ENCODE measurements around the gene RPS6KA6.
"Not testable (repeated sequence)": the region's sequence is repeated elsewhere in the genome, so short reads cannot be mapped to it uniquely, and the experiment has no call there.

RPS6KA6 gene

DNA sequence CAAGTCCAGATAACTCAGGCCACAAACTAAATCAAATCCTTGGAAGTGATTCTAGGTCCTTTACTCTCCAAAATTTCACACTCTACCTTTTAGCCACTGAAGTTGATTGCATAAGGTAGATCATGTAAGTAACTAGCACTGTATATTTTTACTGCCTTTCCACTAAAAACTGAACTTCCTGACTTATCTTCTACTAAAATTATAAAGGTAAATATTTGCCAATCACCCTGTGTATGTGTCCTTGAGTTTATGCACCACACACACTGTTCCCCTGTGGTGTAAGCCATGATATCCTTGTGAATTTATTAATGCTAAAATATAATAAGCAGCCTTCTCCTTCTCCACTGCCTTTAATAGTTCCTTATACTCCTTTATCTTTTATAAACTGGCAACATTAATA, 25.6 kb downstream of the RPS6KA6 start:
- no peak for DNase-seq (ENCODE audit: low read depth)

DNA sequence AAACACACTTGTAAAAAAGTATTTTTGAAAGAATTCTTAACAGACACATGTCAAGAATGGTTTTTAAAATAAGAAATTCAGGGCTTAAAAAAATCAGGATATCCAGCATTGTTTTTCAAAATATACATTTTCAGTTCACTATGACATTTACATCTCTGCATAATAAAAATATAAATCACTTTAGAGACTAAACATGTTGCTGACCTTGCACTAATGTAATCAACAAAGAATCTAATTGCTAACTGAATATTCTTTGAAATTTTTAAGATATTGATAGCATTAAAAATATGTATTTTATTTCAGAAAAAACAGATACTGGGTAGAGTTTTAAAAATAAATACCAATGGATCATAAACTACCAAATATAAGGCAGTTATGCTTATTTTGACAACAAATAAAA, 26.4 kb downstream of the RPS6KA6 start:
- no peak for DNase-seq (ENCODE audit: low read depth)

DNA sequence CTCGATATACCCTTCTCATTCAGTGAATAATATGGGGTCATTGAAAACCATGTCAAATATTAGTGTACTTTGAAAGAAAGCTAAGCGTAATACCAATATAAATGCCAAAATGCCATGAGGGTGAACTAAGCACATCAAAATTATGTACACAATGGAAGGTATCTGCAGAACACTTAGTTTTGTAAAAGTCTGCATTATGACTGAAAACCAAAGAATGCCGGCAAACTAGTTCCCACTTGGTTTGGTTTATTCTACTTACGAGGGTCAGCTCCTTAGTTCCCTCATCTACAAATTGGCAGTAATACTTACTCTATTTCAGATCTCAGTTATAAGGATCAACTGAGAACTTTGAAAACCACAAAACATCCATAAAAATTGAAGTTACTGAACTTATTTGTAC, 27.3 kb downstream of the RPS6KA6 start:
- no peak for DNase-seq (ENCODE audit: low read depth)

DNA sequence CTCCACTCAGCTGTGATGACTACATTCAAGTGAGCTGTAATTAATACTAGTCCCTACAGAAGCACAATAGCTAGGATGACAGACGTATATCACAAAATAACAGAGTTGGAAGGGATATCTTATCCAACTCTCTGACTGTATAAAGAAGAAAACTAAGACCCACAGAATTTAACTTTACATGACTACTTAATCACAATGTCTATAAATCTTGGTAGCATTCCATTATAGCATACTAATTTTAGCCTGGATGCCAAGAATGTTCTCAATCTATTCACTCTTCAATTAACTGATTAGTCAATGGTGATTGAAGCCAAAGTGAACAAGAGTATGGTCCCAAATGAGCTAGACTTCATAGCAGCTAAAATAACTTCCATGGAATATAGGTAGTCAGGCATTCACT, 31.2 kb downstream of the RPS6KA6 start:
- no peak for DNase-seq (ENCODE audit: low read depth)

DNA sequence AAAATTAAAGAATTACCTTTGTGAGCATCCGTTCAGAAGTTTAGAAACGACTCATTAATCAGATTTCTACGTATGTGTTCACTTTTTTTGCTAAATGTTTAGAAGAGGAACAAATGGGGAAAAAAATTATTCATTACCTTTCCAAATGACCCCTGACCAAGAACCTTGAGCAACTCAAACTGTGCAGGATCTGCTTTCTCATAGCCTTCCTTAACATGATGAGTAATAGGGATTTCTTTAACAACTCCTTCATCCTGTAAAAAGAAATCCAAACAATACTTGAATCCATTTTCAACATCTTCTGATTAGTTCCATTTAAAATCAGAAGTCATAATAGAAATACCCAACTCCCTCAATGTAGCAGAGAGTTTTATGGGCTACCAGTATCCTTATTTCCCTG, 32.1 kb downstream of the RPS6KA6 start:
- no peak for DNase-seq (ENCODE audit: low read depth)

DNA sequence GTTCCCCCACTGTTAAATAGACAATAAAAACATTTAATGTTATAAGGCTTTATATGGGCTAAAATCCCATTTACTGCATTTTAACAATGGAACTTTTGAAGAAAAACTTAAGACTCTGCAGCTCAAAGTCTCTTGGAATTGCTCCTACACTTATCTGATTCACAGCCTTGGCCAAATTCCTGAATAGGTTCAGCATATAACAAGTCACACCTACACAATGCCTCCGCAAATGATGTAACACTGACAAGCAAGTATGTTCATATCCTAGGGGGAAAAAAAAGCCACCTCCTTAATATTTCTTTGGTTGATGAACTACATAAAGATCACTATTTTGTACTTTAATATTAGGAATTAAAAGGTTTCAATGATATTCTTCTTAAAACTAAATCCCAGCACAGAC, 34.5 kb downstream of the RPS6KA6 start:
- no peak for DNase-seq (ENCODE audit: low read depth)

DNA sequence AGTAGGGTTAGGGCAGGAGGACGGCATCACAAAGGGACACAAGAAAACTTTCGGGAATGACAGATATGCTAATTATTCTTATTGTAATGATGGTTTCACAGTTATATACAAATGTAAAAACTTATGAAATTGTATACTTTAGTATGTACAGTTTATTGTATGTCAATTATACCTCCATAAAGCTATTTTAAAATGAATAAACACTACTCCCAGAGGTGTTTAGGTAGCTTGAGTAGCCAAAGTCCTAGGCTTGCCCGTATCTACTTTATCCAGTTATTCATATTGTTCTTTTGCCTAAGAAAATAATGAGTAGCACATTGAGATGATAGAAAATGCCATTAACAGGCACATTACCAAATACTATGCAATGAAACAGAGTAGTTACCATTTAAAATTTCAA, 43.0 kb downstream of the RPS6KA6 start:
- no peak for DNase-seq (ENCODE audit: low read depth)

DNA sequence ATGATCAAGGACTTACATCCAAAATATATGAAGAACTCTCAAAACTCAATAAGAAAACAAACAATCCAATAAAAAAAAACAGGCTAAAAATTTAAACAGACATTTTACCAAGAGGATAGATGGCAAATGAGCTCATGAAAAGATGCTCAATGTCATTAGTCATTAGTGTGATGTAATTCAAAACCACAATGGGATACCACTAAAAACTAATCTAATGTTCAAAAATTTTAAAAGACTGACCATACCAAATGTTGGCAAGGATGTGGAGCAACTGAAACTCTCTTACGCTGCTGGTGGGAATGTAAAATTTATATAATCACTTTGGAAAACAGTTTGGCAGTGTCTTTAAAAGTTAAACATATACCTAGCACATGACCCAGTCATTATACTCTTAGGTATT, 43.7 kb downstream of the RPS6KA6 start:
- no peak for DNase-seq (ENCODE audit: low read depth)

DNA sequence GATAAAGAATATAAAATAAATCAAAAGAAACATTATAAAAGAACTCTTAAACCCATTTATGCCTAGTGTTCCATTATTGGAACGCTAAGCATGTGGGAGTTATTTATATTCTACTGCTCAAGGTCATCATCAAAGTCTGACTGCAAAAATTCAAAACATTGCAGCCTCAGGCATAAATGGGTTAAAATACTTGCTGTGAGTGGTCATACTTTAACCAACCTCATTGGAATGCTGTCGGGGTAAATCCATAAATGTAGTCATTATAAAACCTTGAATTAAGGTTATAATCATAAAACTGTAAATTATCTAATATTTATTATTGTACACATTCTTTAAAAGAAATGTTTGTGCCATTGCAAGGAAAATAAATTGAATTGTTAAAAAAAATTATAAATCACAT, 55.0 kb downstream of the RPS6KA6 start:
- no peak for DNase-seq (ENCODE audit: low read depth)

DNA sequence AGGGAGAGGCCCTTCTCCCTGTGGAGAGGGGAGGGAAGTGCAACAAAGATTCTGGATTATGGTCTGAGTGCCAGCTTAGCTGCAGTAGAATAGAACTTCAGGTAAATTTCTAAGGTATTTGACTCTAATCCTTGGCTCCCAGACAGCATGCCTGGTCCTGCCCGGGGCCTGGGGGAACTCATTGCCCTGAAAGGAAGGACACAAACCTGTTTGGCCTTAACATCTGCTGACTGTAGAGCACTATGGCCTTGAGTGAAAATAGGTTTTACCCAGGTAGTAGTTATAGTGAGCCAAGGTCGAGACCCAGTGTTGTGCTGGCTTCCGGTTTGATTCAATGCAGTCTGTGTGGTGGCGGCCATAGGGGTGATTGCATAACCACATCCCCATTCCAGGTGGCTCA, 64.4 kb downstream of the RPS6KA6 start:
- no peak for DNase-seq (ENCODE audit: low read depth)

DNA sequence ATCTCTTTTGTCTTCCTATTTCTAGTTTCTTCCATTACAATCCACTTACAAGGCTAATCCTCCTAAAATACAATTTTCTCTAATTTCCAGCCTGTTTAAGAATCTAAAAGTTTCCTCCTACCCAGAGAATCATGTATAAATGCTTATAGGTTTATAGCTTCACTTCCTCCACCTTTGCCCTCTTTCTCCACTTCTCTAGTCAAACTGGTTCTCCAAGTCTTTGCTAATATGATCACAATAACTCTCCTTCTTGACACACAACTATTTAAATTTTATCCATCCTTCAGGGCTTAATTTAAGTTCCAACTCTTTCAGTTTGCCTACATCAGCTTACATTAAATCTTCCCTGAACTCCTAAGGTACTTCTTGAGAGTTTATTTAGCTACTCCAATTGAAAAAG, 69.2 kb downstream of the RPS6KA6 start:
- DNase-seq (ENCODE audit: low read depth), result no peak

DNA sequence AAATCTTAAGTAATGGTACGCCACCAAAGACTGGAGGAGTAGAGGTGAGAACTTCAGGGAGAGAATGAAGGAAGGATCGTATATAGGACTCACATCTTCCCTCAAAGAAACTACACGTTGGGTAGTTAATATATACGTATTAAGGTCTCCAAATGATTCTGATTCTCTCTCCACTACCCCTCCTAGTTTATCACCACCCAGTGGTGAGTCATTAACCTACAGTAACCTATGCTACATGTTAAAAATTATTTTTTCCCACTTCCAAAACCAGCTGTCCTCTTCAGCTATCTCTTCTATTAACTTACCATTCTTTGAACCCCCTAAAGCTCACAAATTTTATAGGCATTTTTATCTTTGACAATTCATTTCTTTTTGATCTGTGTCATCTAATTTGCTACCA, 69.7 kb downstream of the RPS6KA6 start:
- no peak for DNase-seq (ENCODE audit: low read depth)

DNA sequence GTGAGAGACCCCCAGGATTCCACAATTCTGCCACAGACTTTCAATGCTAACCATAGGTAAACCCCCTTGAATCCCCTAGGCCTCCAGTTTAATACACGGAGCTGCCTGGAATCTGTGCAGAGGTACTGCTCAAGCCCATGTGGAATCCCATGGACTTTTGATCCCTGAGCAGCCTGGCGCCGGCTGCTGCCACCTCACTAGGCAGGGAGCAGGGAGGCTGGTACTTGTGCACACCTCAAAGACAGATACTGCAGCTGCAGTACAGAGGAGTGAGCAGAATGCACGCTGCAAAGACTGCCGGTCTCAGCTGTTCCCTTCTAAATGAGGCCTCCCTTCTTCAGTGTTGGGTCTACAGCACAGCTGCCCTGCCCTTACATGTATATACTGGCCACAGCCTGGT, 79.4 kb downstream of the RPS6KA6 start:
- no peak for DNase-seq (ENCODE audit: low read depth)

DNA sequence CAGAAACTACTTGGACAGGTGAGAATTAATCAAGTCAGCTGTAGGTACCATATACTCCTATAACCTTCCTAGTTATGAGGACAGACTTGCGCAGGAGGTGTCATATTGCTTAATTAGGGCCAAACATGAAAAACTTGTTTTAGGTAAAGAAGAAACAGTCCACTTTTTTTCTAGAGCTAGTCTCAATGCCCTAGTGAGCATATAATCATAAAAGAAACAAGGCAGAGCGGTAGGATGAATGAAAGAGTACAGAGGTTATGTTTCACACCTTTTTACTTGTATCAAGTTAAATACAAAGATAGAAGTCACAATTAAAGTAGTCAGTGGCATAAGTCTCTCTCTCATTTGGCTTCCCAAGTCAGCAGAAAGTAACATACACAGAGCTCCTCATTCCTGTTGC, 88.9 kb downstream of the RPS6KA6 start:
- no peak for DNase-seq (ENCODE audit: low read depth)

DNA sequence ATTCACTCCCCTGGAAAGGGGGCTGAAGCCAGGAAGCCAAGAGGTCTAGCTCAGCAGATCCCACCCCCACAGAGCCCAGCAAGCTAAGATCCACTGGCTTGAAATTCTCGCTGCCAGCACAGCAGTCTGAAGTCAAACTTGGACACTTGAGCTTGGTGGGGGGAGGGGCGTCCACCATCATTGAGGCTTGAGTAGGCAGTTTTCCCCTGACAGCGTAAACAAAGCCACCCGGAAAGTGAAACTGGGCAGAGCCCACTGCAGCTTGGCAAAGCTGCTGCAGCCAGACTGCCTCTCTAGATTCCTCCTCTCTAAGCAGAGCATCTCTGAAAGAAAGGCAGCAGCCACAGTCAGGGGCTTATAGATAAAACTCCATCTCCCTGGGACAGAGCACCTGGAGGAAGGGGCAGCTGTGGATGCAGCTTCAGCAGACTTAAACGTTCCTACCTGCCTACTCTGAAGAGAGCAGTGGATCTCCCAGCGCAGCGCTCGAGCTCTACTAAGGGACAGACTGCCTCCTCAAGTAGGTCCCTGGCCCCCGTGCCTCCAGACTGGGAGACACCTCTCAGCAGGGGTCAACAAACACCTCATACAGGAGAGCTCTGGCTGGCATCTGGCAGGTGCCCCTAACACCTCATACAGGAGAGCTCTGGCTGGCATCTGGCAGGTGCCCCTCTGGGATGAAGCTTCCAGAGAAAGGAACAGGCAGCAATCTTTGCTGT, 108.4 kb downstream of the RPS6KA6 start:
- DNase-seq (ENCODE audit: low read depth), result not testable (repeated sequence)

DNA sequence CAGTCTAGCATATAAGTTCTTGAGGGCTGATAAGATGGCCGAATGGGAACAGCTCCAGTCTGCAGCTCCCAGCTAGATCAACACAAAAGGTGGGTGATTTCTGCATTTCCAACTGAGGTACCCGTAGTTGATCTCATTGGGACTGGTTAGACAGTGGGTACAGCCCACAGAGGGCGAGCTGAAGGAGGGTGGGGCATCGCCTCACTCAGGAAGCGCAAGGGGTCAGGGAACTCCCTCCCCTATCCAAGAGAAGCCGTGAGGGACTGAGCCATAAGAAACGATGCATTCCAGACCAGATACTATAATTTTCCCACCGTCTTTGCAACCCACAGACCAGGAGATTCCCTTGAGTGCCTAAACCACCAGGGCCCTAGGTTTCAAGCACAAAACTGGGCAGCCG, 109.0 kb downstream of the RPS6KA6 start:
- no peak for DNase-seq (ENCODE audit: low read depth)

DNA sequence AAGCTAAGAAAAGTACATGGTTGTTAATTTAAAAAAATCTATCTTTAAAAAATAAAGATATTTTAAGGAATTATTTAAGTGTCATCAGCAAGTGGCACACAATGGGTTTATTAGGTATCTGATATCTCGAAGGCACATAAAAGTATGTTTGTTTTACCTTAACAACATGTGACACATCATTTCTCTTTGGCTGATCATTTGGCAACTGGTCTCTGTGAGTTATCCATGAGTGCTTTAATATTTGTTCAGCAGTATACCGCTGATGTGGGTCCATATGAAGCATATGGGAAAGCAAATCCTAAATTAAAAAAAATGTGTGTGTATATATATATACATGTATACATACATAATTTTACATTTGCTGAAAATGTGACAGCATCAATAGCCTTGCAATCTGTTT, 123.2 kb downstream of the RPS6KA6 start:
- no peak for DNase-seq (ENCODE audit: low read depth)

DNA sequence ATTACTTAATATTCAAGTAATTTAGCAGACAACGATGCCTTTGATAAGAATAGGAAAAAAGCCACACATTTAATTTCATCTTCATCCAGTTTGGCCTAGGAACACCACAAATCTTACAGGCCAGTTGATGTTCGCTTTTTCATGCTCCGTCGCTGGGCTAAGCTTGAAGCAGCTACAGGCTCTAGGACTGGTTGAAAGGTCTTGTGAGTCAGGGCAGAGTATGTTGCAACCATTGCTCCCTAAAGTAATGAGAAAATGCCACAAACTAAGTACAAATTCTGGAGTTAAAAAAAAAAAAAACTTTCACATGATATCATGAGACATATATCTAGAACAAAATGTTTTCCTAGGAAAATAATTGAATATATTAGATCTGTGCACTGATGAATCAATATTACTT, 123.8 kb downstream of the RPS6KA6 start:
- DNase-seq (ENCODE audit: low read depth), result no peak

DNA sequence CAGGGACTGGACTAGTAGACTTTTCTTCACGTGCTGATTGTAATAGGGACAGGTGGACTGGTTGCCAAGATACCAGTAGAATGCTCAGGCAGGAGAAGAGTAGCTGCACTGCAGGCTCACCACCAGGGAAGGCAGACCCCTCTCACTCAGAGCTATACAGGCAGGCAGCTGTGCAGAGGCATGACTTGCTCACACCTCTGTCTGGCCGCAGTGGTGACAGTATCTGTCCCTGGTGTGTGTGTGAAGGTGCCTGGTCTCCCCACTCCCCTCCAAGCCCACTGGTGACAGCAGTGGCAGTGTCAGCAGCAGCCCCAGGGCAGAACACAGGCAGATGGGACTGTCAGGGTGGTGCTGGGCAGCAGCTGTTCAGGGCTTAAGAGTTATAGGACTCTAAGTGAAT, 140.7 kb downstream of the RPS6KA6 start:
- DNase-seq (ENCODE audit: low read depth), result no peak

DNA sequence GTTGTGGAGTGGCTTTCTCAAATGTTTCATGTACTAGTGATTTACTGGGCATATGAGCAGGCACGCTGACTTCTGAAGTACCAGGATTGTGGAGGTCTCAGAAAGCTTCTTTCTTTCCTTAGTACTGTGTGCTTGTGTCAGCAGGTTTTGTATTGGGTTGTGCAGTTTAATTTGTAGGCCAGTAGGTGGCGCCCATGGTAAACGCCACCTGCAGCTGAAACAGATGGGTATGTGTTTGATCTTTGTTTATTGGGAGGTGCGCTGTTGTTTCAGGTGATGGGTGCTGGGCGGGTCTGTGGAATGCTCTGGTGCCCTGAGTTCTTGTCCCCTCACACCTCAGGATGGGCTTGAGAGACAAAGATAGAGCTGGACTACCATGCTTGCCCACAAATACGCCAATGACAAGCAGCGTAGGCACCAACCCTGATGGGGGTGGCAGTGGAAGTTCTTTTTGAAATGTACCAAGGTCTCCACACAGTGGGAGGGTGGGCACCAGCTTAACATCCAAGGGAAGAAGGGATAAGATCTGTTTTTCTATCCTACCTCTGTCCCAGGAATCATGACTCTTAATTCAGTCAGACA, 141.5 kb downstream of the RPS6KA6 start:
- no peak for DNase-seq (ENCODE audit: low read depth)

DNA sequence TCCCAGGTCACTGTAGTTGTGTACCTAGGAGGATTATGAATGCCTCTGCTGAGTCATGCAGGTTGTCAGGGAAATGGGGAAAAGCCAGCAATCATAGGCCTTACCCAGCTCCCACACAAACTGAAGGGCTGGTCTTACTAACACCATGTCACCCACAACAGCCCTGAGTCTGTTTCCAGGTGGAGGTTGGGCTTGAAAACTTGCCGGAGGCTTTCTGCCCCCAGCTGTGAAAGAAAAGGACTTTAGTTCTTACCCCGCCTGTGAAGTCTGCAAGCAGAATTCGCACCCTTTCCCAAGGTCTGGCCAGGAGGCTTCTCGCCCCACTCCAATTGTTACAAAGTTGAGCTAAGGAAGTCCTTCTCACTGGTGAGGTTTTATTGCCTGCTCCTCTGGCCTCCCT, 143.9 kb downstream of the RPS6KA6 start:
- no peak for DNase-seq (ENCODE audit: low read depth)

Data from HS-27A (cell line).